H9 (cell line): ENCODE results near the gene CPXM2. TPM values are rescaled to one million over a fixed set of nuclear protein-coding genes. Genes with fewer than 3 reads are reported as not detected.

Experiments
- DNase-seq: peaks from one replicate; pipeline ENCODE4 v3.0.0-alpha.2; 2017
- H2AFZ ChIP-seq: one replicate; pipeline ENCODE4 v1.6.1; 2013; ENCODE audit warnings: mild to moderate bottlenecking, low read length, control low read depth, moderate library complexity
- H2AK5ac ChIP-seq: 2 replicates; pipeline ENCODE4 v1.6.1; 2013; ENCODE audit warnings: low read length, control low read depth, mixed read lengths; ENCODE audit not compliant: insufficient read length
- H2BK120ac ChIP-seq: one replicate; pipeline ENCODE4 v1.6.1; 2013; ENCODE audit warnings: low read depth, mild to moderate bottlenecking, low read length, control low read depth, inconsistent platforms; ENCODE audit not compliant: poor library complexity, severe bottlenecking
- H2BK12ac ChIP-seq: 2 replicates; pipeline ENCODE4 v1.6.1; 2013; ENCODE audit warnings: low read length, control low read depth, mixed read lengths, low read depth; ENCODE audit not compliant: insufficient read length
- H2BK15ac ChIP-seq: 2 replicates; pipeline ENCODE4 v1.6.1; 2013; ENCODE audit warnings: low read depth, low read length, control low read depth
- H2BK20ac ChIP-seq: one replicate; pipeline ENCODE4 v1.6.1; 2013; ENCODE audit warnings: low read depth, mild to moderate bottlenecking, low read length, control low read depth, inconsistent platforms; ENCODE audit not compliant: poor library complexity, severe bottlenecking
- H2BK5ac ChIP-seq: 2 replicates; pipeline ENCODE4 v1.6.1; 2013; ENCODE audit warnings: low read length, control low read depth, mixed read lengths; ENCODE audit not compliant: insufficient read length
- H3K14ac ChIP-seq: 2 replicates; pipeline ENCODE4 v1.6.1; 2013; ENCODE audit warnings: low read length, control low read depth; ENCODE audit not compliant: insufficient read depth
- H3K18ac ChIP-seq: 2 replicates; pipeline ENCODE4 v1.6.1; 2013; ENCODE audit warnings: low read depth, mild to moderate bottlenecking, mixed read lengths, low read length, control low read depth; ENCODE audit not compliant: insufficient read length
- H3K23ac ChIP-seq: 2 replicates; pipeline ENCODE4 v1.6.1; 2013; ENCODE audit warnings: low read length, control low read depth, mixed read lengths, low read depth; ENCODE audit not compliant: insufficient read length
- H3K23me2 ChIP-seq: 2 replicates; pipeline ENCODE4 v1.6.1; 2013; ENCODE audit warnings: low read depth, mild to moderate bottlenecking, mixed read lengths, low read length, control low read depth; ENCODE audit not compliant: insufficient read length, poor library complexity, severe bottlenecking
- H3K27ac ChIP-seq: 2 replicates; pipeline ENCODE4 v1.5.1; 2013; ENCODE audit warnings: low read length, control low read depth, mixed read lengths, low read depth; ENCODE audit not compliant: insufficient read length
- H3K27me3 ChIP-seq: 2 replicates; pipeline ENCODE4 v1.6.1; 2013; ENCODE audit warnings: low read length, control low read depth, inconsistent platforms; ENCODE audit not compliant: insufficient read depth
- H3K4ac ChIP-seq: 2 replicates; pipeline ENCODE4 v1.6.1; 2013; ENCODE audit warnings: low read depth, mild to moderate bottlenecking, control low read depth, inconsistent platforms, low read length, moderate library complexity
- H3K4me1 ChIP-seq: 2 replicates; pipeline ENCODE4 v1.6.1; 2013; ENCODE audit warnings: low read length, control low read depth, inconsistent platforms; ENCODE audit not compliant: insufficient read depth
- H3K4me2 ChIP-seq: 2 replicates; pipeline ENCODE4 v1.6.1; 2013; ENCODE audit warnings: low read length, control low read depth, mixed read lengths; ENCODE audit not compliant: insufficient read length, insufficient read depth
- H3K56ac ChIP-seq: 2 replicates; pipeline ENCODE4 v1.6.1; 2013; ENCODE audit warnings: low read depth, mild to moderate bottlenecking, mixed read lengths, low read length, control low read depth; ENCODE audit not compliant: insufficient read length
- H3K79me1 ChIP-seq: 2 replicates; pipeline ENCODE4 v1.6.1; 2013; ENCODE audit warnings: low read depth, mild to moderate bottlenecking, moderate library complexity, low read length, control low read depth, inconsistent platforms; ENCODE audit not compliant: insufficient read depth, poor library complexity, severe bottlenecking
- H3K79me2 ChIP-seq: 2 replicates; pipeline ENCODE4 v1.6.1; 2013; ENCODE audit warnings: low read length, control low read depth, inconsistent platforms; ENCODE audit not compliant: insufficient read depth
- H3K9ac ChIP-seq: 2 replicates; pipeline ENCODE4 v1.6.1; 2013; ENCODE audit warnings: low read length, control low read depth, mixed read lengths; ENCODE audit not compliant: insufficient read length; ENCODE audit errors: extremely low read depth
- H3K9me3 ChIP-seq: one replicate; pipeline ENCODE4 v1.6.1; 2013; ENCODE audit warnings: low read depth, low read length, inconsistent platforms; ENCODE audit not compliant: control insufficient read depth
- H3T11ph ChIP-seq: one replicate; pipeline ENCODE4 v1.6.1; 2013; ENCODE audit warnings: mild to moderate bottlenecking, low read length, control low read depth, inconsistent platforms
- H4K20me1 ChIP-seq: one replicate; pipeline ENCODE4 v1.6.1; 2013; ENCODE audit not compliant: control insufficient read depth, insufficient read length, insufficient read depth
- H4K5ac ChIP-seq: 2 replicates; pipeline ENCODE4 v1.6.1; 2013; ENCODE audit warnings: low read depth, mild to moderate bottlenecking, mixed read lengths, low read length, control low read depth; ENCODE audit not compliant: insufficient read length
- H4K8ac ChIP-seq: replicated peaks from 2 replicates; pipeline ENCODE4 v1.6.1; 2013; ENCODE audit warnings: low read length, control low read depth, mixed read lengths, low read depth; ENCODE audit not compliant: insufficient read length
- H4K91ac ChIP-seq: 2 replicates; pipeline ENCODE4 v1.6.1; 2013; ENCODE audit warnings: low read depth, mild to moderate bottlenecking, moderate library complexity, mixed read lengths, low read length, control low read depth; ENCODE audit not compliant: insufficient read length
- H3K27ac Mint-ChIP-seq, 3 experiments: 2 replicates in 2 of 3; 3 replicates in 1 of 3; pipeline ENCODE4 v1.8.0; 2020 to 2021; ENCODE audit warnings: mixed read lengths in 3 of 3, mild to moderate bottlenecking in 1 of 3, moderate library complexity in 1 of 3
- H3K27me3 Mint-ChIP-seq: 2 replicates; pipeline ENCODE4 v1.8.0; 2021; ENCODE audit warnings: low read depth, mild to moderate bottlenecking, moderate library complexity, mixed read lengths
- H3K36me3 Mint-ChIP-seq, 3 experiments: 2 replicates in 2 of 3; 3 replicates in 1 of 3; pipeline ENCODE4 v1.8.0; 2020 to 2021; ENCODE audit warnings: low read depth in 3 of 3, mixed read lengths in 3 of 3; ENCODE audit not compliant: insufficient read depth in 1 of 3
- H3K4me1 Mint-ChIP-seq, 2 experiments: 2 replicates each; pipeline ENCODE4 v1.8.0; 2020; ENCODE audit warnings: mixed read lengths in 2 of 2
- H3K4me3 Mint-ChIP-seq, 2 experiments: 2 replicates in 1 of 2; 3 replicates in 1 of 2; pipeline ENCODE4 v1.8.0; 2020 to 2021; ENCODE audit warnings: mild to moderate bottlenecking in 2 of 2, mixed read lengths in 2 of 2, moderate library complexity in 1 of 2
- H3K9me3 Mint-ChIP-seq, 2 experiments: 2 replicates in 1 of 2; 3 replicates in 1 of 2; pipeline ENCODE4 v1.8.0; 2020; ENCODE audit warnings: mild to moderate bottlenecking in 2 of 2, mixed read lengths in 2 of 2, moderate library complexity in 1 of 2
- WGBS: extraction: QIAGEN DNeasy Blood & Tissue Kit; methylation state at CpG from one replicate; pipeline ENCODE4 v1.1.7; 2013; ENCODE audit warnings: missing lambda C conversion rate, low lambda C conversion rate, mixed read lengths; ENCODE audit not compliant: insufficient read length; ENCODE audit errors: extremely low coverage; 5-methylcytosine and 5-hydroxymethylcytosine counted together
- total RNA-seq: library from RNA; stranded (reverse); gene quantifications from 2 replicates; pipeline ENCODE4 v1.2.1, GENCODE V29; 2021
- TF ChIP-seq, protein P1 (sequence below): fragments of 200-600 bp; sonication (generic); conservative IDR thresholded peaks from 3 replicates; pipeline ENCODE4 v1.8.0; 2021; ENCODE audit warnings: antibody characterized with exemption, mild to moderate bottlenecking

CPXM2 gene
- total RNA-seq, 1 experiment from 2014 or later = 1.7 TPM

DNA sequence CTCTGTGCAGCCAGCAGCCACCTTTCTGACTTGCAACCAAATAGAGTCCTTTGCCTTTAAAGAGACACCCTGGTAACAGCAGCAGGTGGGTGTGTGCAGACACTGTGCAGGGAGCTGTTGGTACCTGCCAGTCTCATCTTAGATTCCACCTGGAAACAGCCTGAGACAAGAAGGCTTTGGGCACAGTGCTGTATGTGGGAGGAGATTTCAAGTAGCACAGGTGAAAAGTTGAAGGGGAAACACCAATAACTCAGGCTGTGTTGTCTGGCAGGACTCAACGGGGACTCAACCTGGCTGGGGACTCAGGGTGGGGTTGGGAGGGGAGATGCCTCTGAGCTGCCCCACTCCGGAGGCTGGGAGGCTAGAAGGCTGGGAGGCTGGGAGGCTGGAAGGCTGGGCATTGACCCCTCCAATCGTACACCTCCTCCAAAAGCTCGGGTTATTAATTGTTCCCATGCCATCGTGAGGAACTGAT, 6.7 kb downstream of the CPXM2 start:
- H3T11ph ChIP-seq = no peak overlapping the region
- no peak overlapping the region for H3K27ac Mint-ChIP-seq
- H3K4ac ChIP-seq = no peak overlapping the region
- no peak overlapping the region for H3K4me2 ChIP-seq
- no peak overlapping the region for H3K9ac ChIP-seq
- TF ChIP-seq, protein P1, sequence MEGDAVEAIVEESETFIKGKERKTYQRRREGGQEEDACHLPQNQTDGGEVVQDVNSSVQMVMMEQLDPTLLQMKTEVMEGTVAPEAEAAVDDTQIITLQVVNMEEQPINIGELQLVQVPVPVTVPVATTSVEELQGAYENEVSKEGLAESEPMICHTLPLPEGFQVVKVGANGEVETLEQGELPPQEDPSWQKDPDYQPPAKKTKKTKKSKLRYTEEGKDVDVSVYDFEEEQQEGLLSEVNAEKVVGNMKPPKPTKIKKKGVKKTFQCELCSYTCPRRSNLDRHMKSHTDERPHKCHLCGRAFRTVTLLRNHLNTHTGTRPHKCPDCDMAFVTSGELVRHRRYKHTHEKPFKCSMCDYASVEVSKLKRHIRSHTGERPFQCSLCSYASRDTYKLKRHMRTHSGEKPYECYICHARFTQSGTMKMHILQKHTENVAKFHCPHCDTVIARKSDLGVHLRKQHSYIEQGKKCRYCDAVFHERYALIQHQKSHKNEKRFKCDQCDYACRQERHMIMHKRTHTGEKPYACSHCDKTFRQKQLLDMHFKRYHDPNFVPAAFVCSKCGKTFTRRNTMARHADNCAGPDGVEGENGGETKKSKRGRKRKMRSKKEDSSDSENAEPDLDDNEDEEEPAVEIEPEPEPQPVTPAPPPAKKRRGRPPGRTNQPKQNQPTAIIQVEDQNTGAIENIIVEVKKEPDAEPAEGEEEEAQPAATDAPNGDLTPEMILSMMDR = no peak
- H3K18ac ChIP-seq = no peak overlapping the region
- no peak overlapping the region for H4K5ac ChIP-seq
- H3K4me1 ChIP-seq = peaks cover 3% of the 10 kb centered on the region; the same call in 1 of the 2 replicates
- H3K4me3 Mint-ChIP-seq = no peak overlapping the region
- no peak overlapping the region for H4K8ac ChIP-seq
- no peaks in the 10 kb centered on the region for H3K23me2 ChIP-seq
- no peaks in the 10 kb centered on the region for H3K9me3 Mint-ChIP-seq
- no peak overlapping the region for H3K27ac ChIP-seq
- H3K27me3 ChIP-seq = no peaks in the 10 kb centered on the region
- no peak overlapping the region for H2BK20ac ChIP-seq
- peaks cover 8 to 23% of the 10 kb centered on the region in 2 experiments for H3K4me1 Mint-ChIP-seq
- H2BK15ac ChIP-seq = no peak overlapping the region
- no peaks in the 10 kb centered on the region for H3K79me1 ChIP-seq
- no CpG with 5 or more reads among the region's 5 CpGs for WGBS
- no peak overlapping the region for H2BK120ac ChIP-seq
- no peaks in the 10 kb centered on the region; the same call in 1 of the 2 replicates for H3K79me2 ChIP-seq
- H2BK12ac ChIP-seq = no peak overlapping the region
- H4K91ac ChIP-seq = no peak overlapping the region
- no peak for DNase-seq
- H3K36me3 Mint-ChIP-seq = no peaks in the 10 kb centered on the region
- H3K9me3 ChIP-seq = no peaks in the 10 kb centered on the region
- no peak overlapping the region for H3K14ac ChIP-seq
- no peaks in the 10 kb centered on the region for H4K20me1 ChIP-seq
- H3K27me3 Mint-ChIP-seq = peaks cover 12% of the 10 kb centered on the region
- no peak overlapping the region for H3K23ac ChIP-seq
- H3K56ac ChIP-seq = no peak overlapping the region
- no peak overlapping the region for H2AK5ac ChIP-seq
- H2AFZ ChIP-seq = no peak overlapping the region
- H2BK5ac ChIP-seq = no peak overlapping the region
